ENCODE measurements around the gene PPP1R37.
A peak's percentile ranks its signal among the peaks of the same experiment; 100 is the strongest.

PPP1R37 gene

DNA sequence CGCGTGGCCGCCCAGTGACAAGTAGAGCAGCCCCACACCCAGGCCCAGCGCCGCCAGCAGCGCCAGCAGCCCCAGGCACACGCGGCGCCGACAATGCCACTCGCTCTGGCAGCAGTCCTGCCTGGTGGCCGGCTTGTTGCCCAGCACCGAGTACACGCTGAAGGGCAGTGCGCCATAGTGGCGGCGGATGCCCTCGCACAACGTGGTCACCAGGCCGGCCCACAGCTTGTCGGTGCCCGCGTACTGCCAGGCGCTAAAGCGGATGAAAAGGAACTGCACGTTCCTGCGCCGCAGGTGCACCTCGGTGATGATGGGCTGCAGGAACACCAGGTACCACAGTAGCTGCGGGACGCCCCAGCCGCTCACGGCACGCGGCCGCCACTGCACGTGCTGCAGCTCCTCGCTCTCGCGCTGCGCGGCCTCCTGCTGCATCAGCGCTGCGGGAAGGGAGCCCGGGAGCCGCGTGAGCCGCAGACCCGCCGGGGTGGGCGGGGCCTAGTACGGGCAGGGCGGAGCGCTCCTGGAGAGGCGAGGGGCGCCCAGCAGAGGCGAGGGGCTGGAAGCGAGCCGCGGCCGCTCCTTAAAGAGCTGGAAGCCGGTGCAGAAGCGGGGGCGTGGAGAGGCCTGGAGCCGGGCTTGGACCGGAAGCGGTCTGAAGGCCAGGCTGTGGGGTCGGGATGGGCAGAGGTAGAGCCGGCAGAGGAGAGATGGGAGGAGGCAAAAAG lies 60.5 kb downstream of the PPP1R37 start:
- peak overlapping the region; percentile 16 for H3K4me3 ChIP-seq (ENCODE audit: low read depth, low read length)
- TF ChIP-seq, protein P1, sequence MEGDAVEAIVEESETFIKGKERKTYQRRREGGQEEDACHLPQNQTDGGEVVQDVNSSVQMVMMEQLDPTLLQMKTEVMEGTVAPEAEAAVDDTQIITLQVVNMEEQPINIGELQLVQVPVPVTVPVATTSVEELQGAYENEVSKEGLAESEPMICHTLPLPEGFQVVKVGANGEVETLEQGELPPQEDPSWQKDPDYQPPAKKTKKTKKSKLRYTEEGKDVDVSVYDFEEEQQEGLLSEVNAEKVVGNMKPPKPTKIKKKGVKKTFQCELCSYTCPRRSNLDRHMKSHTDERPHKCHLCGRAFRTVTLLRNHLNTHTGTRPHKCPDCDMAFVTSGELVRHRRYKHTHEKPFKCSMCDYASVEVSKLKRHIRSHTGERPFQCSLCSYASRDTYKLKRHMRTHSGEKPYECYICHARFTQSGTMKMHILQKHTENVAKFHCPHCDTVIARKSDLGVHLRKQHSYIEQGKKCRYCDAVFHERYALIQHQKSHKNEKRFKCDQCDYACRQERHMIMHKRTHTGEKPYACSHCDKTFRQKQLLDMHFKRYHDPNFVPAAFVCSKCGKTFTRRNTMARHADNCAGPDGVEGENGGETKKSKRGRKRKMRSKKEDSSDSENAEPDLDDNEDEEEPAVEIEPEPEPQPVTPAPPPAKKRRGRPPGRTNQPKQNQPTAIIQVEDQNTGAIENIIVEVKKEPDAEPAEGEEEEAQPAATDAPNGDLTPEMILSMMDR (IDR thresholded peaks at IDR 0.05; ENCODE audit: borderline replicate concordance, insufficient read depth, low read depth, low read length), result no peak

DNA sequence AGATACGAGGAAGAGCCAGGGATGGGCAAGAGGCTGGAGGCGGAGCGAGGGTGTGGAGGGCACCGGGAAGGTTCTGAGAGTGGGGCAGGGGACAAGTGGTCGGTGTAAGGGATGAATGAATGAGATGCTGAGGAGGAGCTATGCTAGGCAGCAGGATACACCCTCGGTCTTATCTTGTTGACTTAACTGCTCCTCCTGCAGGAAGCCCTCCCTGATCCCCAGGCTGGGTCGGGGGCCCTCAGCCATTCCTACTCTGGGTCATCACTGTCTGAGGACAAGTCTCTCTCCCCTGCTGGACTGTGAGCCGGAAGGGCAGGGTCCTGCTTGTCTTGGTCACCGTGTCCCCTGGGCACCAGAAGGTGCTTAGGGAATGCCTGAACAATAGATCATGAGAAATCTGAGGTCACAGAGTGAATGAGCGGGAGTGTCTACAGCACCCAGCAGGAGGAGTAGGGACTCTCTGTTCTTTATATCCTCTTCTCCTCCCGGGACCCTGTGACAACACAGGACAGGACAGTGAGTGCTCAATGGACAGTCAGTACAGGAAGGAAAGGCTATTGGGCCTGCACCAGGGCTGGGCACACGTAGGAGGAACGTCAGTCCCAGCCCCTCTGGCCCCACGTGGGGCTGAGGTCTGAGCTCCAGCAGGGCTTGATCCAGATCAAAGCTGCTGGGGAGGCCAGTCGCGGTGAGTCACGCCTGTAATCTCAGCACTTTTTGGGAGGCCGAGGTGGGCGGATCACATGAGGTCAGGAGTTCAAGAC lies 61.3 kb downstream of the PPP1R37 start:
- TF ChIP-seq, protein P1 (IDR thresholded peaks at IDR 0.05; ENCODE audit: borderline replicate concordance, insufficient read depth, low read depth, low read length), result no peak
- no peak overlapping the region for H3K4me3 ChIP-seq (ENCODE audit: low read depth, low read length)

DNA sequence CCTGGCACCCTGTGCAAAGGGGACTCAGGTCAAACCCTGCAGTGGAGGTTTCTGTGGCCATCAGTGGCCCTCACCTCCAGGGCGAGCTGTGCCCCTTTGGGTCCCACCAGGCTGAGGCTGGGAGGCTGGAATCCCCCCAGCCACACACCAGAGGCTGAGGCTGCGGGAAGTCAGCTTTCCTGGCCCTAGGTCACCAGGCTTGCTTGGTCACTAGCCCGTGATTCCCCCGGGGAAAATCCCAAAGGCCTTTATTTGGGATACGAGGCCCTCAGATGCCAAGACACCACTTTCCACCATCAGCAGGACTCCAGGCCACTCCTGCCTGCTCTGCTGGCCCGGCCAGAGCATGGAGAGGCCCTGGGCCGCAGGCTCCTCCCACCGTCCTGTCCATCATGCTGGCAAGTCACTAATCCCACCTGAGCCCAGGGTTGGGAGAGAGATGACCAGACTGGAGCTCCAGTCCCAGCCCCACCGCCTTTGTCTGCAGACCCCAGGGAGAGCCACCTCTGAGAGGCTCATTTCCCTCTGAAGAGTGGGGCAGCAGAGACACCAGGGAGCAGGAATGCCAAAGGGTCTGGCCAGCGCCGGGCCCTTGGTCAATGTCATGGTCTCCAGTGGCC lies 63.1 kb downstream of the PPP1R37 start:
- TF ChIP-seq, protein P1 (IDR thresholded peaks at IDR 0.05; ENCODE audit: borderline replicate concordance, insufficient read depth, low read depth, low read length), result no peak
- no peak overlapping the region for H3K4me3 ChIP-seq (ENCODE audit: low read depth, low read length)

DNA sequence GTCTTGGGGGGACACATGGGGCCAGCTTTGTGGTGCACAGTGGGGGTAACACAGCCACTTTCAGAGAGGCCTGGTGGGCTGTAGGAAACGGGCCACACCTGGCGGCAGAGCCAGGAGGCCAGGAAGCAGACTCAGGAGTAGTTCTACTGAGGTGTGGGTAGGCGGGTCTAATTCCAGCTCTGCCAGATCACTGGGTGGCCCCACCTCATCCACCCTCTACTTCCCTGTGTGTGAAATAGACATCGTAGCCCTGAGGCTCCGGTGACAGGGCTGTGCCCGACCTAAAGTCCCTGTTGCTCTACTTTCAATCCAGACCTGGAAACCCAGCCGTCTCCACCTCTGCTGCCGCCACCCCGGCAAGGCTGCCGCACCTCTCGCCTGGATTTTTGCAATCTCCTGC lies 63.8 kb downstream of the PPP1R37 start:
- H3K4me3 ChIP-seq (ENCODE audit: low read depth, low read length), result no peak overlapping the region
- TF ChIP-seq, protein P1 (IDR thresholded peaks at IDR 0.05; ENCODE audit: borderline replicate concordance, insufficient read depth, low read depth, low read length), result no peak

DNA sequence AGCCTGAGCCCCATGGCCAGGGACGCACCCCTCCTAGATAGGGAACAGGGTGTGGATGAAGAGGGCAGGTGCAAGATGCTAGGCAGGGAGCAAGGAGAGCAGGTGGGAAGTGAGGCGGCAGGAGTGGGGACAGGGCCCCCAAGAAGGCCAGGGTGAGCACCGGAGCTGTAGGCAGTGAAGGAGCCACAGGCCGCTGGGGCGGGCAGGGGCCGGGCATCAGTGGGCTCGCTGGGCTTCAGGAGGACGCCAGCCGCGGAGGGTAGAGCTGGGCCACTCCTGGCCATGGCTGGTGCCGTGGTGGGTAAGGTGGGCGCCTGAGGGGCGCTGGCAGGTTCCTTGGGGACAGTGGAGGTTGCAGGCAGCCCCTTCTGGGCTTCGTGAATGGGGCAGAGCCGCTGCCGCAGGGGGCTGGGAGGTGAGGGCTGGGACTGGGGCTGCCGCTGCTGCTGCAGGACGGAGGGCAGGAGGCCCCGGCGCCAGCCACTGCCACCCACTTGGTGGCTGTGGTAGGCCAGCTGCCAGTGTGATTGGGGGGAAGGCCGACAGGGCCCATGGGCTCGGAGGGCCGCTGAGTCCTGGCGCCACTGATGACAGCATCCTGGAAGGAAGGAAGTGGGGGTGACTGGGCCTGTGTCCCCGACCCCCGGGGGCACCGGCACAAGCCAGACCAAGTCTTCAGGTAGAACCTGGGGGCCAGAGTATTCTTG lies 65.7 kb downstream of the PPP1R37 start:
- TF ChIP-seq, protein P1 (IDR thresholded peaks at IDR 0.05; ENCODE audit: borderline replicate concordance, insufficient read depth, low read depth, low read length), result no peak
- no peak overlapping the region for H3K4me3 ChIP-seq (ENCODE audit: low read depth, low read length)

DNA sequence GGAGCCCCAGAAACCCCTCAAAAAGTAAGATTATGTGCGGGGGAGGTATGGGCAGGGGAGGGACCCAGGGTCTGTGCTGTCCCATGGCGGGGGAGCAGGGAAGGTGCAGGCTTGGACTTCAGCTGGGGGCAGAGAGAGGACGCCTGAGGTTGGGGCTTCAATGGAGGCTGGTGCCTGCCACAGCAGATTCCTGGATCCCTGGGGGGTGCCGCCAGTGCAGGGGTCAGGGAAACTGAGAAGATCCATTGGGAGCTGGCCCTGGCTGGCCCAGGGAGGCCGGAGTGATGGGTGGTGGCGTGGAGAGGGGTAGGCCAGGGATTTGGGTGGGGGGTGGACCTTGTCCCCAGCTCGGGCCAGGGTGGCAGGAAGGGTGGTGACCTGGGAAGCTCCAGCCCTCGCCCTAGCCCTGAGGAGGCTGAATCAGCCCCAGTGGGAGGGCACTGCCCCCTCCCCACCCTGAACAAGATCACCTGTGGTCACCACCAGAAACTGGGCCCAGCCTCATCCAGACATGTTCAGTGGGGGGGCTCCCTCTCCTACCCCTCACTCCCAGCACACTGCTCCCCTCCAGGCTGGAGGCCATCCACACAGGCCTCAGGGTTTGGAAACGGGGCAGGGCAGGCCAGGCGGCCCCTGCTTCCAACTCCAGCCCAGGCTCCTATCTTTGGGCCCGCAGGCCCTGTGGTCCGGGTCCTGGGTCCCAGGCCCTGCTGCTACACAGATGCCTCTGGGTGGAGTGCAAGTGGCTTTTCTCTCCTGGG lies 66.4 kb downstream of the PPP1R37 start:
- H3K4me3 ChIP-seq (ENCODE audit: low read depth, low read length), result no peak overlapping the region

More for the DNA sequence above, 66.4 kb downstream of the PPP1R37 start:
- TF ChIP-seq, protein P1 (IDR thresholded peaks at IDR 0.05; ENCODE audit: borderline replicate concordance, insufficient read depth, low read depth, low read length), result no peak
